GM23338 (cell line): ENCODE results near the gene TGM2. TPM values are rescaled to one million over a fixed set of nuclear protein-coding genes. Genes with fewer than 3 reads are reported as not detected.

Experiments
- ATAC-seq: fragments of 200-7000 bp; cut with Tn5 transposase; 3 replicates; pipeline ENCODE4 v1.9.1; 2020
- DNase-seq: peaks from one replicate; pipeline ENCODE4 v3.0.0-alpha.2; 2015; ENCODE audit warnings: low spot score
- H2AFZ ChIP-seq: fragments of 200-600 bp; sonication (generic); 2 replicates; pipeline ENCODE4 v1.8.0; 2016; ENCODE audit warnings: antibody characterized with exemption, mild to moderate bottlenecking, moderate library complexity
- H3F3A ChIP-seq: fragments of 200-600 bp; sonication (generic); replicated peaks from 2 replicates; pipeline ENCODE4 v1.8.0; 2017; ENCODE audit warnings: antibody characterized with exemption, mixed run types, low read depth
- H3K27ac ChIP-seq: fragments of 200-600 bp; sonication (generic); 2 replicates; pipeline ENCODE4 v1.6.1; 2016; ENCODE audit warnings: low read depth
- H3K27me3 ChIP-seq: fragments of 200-600 bp; sonication (generic); 2 replicates; pipeline ENCODE4 v1.8.0; 2016; ENCODE audit warnings: mild to moderate bottlenecking, mixed run types, moderate library complexity; ENCODE audit not compliant: insufficient read depth
- H3K36me3 ChIP-seq: fragments of 200-600 bp; sonication (generic); 2 replicates; pipeline ENCODE4 v1.8.0; 2016; ENCODE audit warnings: mild to moderate bottlenecking; ENCODE audit not compliant: insufficient read depth
- H3K4me1 ChIP-seq: fragments of 200-600 bp; sonication (generic); 2 replicates; pipeline ENCODE4 v1.8.0; 2016; ENCODE audit warnings: mild to moderate bottlenecking, moderate library complexity; ENCODE audit not compliant: insufficient read depth
- H3K4me2 ChIP-seq: fragments of 200-600 bp; sonication (generic); 2 replicates; pipeline ENCODE4 v1.7.1; 2017; ENCODE audit warnings: mixed run types
- H3K4me3 ChIP-seq: fragments of 200-600 bp; sonication (generic); 2 replicates; pipeline ENCODE4 v1.6.1; 2016; ENCODE audit warnings: mixed run types
- H3K79me2 ChIP-seq: fragments of 200-600 bp; sonication (generic); replicated peaks from 2 replicates; pipeline ENCODE4 v1.8.0; 2017; ENCODE audit warnings: mild to moderate bottlenecking; ENCODE audit not compliant: insufficient read depth
- H3K9me2 ChIP-seq: fragments of 200-600 bp; sonication (generic); 2 replicates; pipeline ENCODE4 v1.8.0; 2017; ENCODE audit not compliant: insufficient read depth
- H4K20me1 ChIP-seq: fragments of 200-600 bp; sonication (generic); replicated peaks from 2 replicates; pipeline ENCODE4 v1.8.0; 2017; ENCODE audit warnings: mild to moderate bottlenecking; ENCODE audit not compliant: insufficient read depth
- H3K27ac Mint-ChIP-seq: 2 replicates; pipeline ENCODE4 v1.8.0; 2020; ENCODE audit warnings: inconsistent platforms, mild to moderate bottlenecking, moderate library complexity, mixed read lengths
- H3K27me3 Mint-ChIP-seq: 3 replicates; pipeline ENCODE4 v1.8.0; 2022; ENCODE audit warnings: low read depth, mild to moderate bottlenecking, moderate library complexity, mixed read lengths, inconsistent platforms; ENCODE audit not compliant: insufficient read depth, poor library complexity
- H3K36me3 Mint-ChIP-seq: 3 replicates; pipeline ENCODE4 v1.8.0; 2021; ENCODE audit warnings: low read depth, mild to moderate bottlenecking, inconsistent platforms, moderate library complexity, mixed read lengths
- H3K4me1 Mint-ChIP-seq: 3 replicates; pipeline ENCODE4 v1.8.0; 2020; ENCODE audit warnings: mild to moderate bottlenecking, inconsistent platforms, mixed read lengths
- H3K4me3 Mint-ChIP-seq: 3 replicates; pipeline ENCODE4 v1.8.0; 2021; ENCODE audit warnings: moderate library complexity, mild to moderate bottlenecking, inconsistent platforms, mixed read lengths
- H3K9me3 Mint-ChIP-seq: 3 replicates; pipeline ENCODE4 v1.8.0; 2020; ENCODE audit warnings: moderate library complexity, mild to moderate bottlenecking, inconsistent platforms, mixed read lengths
- CREB1 ChIP-seq: fragments of 250-450 bp; sonication (Bioruptor Pico); IDR thresholded peaks from 2 replicates; pipeline ENCODE4 v1.5.0; 2020; ENCODE audit warnings: low read depth, mild to moderate bottlenecking, moderate library complexity
- CTCF ChIP-seq, 2 experiments: fragments of 200-600 bp in 1 of 2; sonication (generic) in 1 of 2; conservative IDR thresholded peaks; 2 replicates each; pipeline versions ENCODE4 v1.5.1 to v1.6.1; 2016 to 2017; ENCODE audit warnings: antibody characterized with exemption in 2 of 2, low read depth in 2 of 2, mild to moderate bottlenecking in 2 of 2, moderate library complexity in 1 of 2
- EZH2 ChIP-seq: fragments of 200-600 bp; sonication (generic); IDR thresholded peaks from one replicate; pipeline ENCODE4 v1.8.0; 2017; ENCODE audit warnings: antibody characterized with exemption, mild to moderate bottlenecking, low read depth; ENCODE audit not compliant: unreplicated experiment
- EZH2phosphoT487 ChIP-seq: fragments of 200-600 bp; sonication (generic); IDR thresholded peaks from one replicate; pipeline ENCODE4 v1.8.1; 2018; ENCODE audit warnings: antibody characterized with exemption; ENCODE audit not compliant: unreplicated experiment
- POLR2AphosphoS5 ChIP-seq: IDR thresholded peaks from 2 replicates; pipeline ENCODE4 v1.6.1; 2016; ENCODE audit warnings: antibody characterized with exemption, low read depth
- REST ChIP-seq: IDR thresholded peaks from one replicate; pipeline ENCODE4 v1.6.1; 2018; ENCODE audit warnings: antibody characterized with exemption; ENCODE audit not compliant: unreplicated experiment
- STAT1 ChIP-seq: IDR thresholded peaks from one replicate; pipeline ENCODE4 v1.6.1; 2016; ENCODE audit warnings: antibody characterized with exemption; ENCODE audit not compliant: unreplicated experiment
- ZNF114 ChIP-seq: fragments of 250-450 bp; sonication (Bioruptor Pico); IDR thresholded peaks from 2 replicates; pipeline ENCODE4 v1.5.0; 2020; ENCODE audit warnings: mild to moderate bottlenecking, moderate library complexity
- ZNF331 ChIP-seq: fragments of 250-450 bp; sonication (Bioruptor Pico); IDR thresholded peaks from 2 replicates; pipeline ENCODE4 v1.5.0; 2020; ENCODE audit warnings: low read depth, mild to moderate bottlenecking, moderate library complexity
- polyA plus RNA-seq: library from polyadenylated mRNA; unstranded; fragments of >200 nt; fragmentation: Nextera tagmentation; extraction: Ambion mirVana; gene quantifications from 2 replicates; pipeline ENCODE4 v1.2.1, GENCODE V29; 2016
- total RNA-seq: library from RNA; depleted of rRNA; stranded (reverse); fragments of >200 nt; shearing (Covaris generic); gene quantifications from 2 replicates; pipeline ENCODE4 v1.2.3, GENCODE V29; 2014

The TGM2 gene
- total and polyA plus RNA-seq, 2 experiments from 2014 or later = 0.45 to 1.0 TPM

DNA sequence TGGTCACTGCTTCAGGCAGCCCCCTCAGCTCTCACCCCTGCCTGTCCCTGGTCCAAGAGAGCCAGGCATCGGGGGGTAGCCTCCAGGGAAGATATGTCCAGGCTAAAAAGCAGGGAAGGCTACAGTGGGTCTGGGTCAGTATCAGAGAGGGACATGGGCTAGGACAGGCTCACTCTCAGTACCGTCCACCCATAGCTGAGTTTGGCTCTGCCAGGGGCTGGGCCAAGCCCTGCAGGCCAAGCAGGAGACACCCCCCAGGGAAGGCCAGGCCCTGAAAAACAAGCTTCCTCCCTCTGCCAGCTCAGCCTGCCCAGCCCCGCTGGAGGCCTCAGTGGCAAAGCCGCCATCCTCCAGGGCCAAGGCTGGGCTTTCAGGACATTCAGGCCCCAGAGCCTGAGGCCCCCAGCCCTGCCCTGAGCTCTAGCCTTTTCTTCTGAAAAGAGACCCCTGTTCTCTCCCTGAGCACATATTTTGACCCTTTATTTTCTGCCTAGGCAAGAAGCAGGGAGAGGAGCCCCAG lies 28.6 kb upstream of the TGM2 start:
- no peak for ATAC-seq
- Histone ChIP-seq H3K36me3 (no peaks in the 10 kb centered on the region), H3K27me3 (no peaks in the 10 kb centered on the region), H3K4me1 (peaks cover 4% of the 10 kb centered on the region), H3K79me2 (no peaks in the 10 kb centered on the region), H3K4me2 (no peak overlapping the region), H3K9me2 (no peaks in the 10 kb centered on the region), H3K4me3 (no peak overlapping the region), H2AFZ (no peak overlapping the region), H3F3A (no peaks in the 10 kb centered on the region), H3K27ac (no peak overlapping the region), H4K20me1 (no peaks in the 10 kb centered on the region)
- H3K27ac Mint-ChIP-seq = no peak overlapping the region
- no peak for TF ChIP-seq REST
- H3K27me3 Mint-ChIP-seq = peaks cover 4% of the 10 kb centered on the region
- no peak overlapping the region for H3K4me3 Mint-ChIP-seq
- H3K4me1 Mint-ChIP-seq = no peaks in the 10 kb centered on the region
- peaks cover 6% of the 10 kb centered on the region for H3K9me3 Mint-ChIP-seq
- H3K36me3 Mint-ChIP-seq = 0 out of 3 replicates have a peak, but pooled peaks cover 5% of the 10 kb centered on the region
- no peak for DNase-seq

- TF ChIP-seq EZH2phosphoT487 (no peak), ZNF331 (CRISPR knock-in tag) (no peak), EZH2 (no peak), POLR2AphosphoS5 (no peak), ZNF114 (no peak)
- H3K27ac ChIP-seq = no peak overlapping the region
- H3K36me3 ChIP-seq = no peaks in the 10 kb centered on the region
- H3F3A ChIP-seq = no peaks in the 10 kb centered on the region
- no peak for ATAC-seq
- Mint-ChIP-seq H3K27ac (no peak overlapping the region), H3K9me3 (peaks cover 6% of the 10 kb centered on the region), H3K36me3 (0 out of 3 replicates have a peak, but pooled peaks cover 5% of the 10 kb centered on the region), H3K4me3 (no peak overlapping the region), H3K4me1 (peaks cover 3% of the 10 kb centered on the region; the same call in 1 of the 3 replicates), H3K27me3 (peaks cover 4% of the 10 kb centered on the region)
- no peak overlapping the region for H2AFZ ChIP-seq
- DNase-seq = no peak
- H3K79me2 ChIP-seq = no peaks in the 10 kb centered on the region
- H3K9me2 ChIP-seq = no peaks in the 10 kb centered on the region
- peaks cover under 1% of the 10 kb centered on the region; the same call in 1 of the 2 replicates for H3K4me1 ChIP-seq
- H3K4me3 ChIP-seq = no peak overlapping the region
- no peak overlapping the region for H3K4me2 ChIP-seq
- no peaks in the 10 kb centered on the region for H4K20me1 ChIP-seq
- no peaks in the 10 kb centered on the region for H3K27me3 ChIP-seq
These were observed 27.3 kb upstream of the TGM2 start for GRCh38 chr20:38192323-38192885.

GRCh38 chr20:38191654-38192053 lies 26.6 kb upstream of the TGM2 start:
- Histone ChIP-seq H4K20me1 (no peaks in the 10 kb centered on the region), H3K79me2 (no peaks in the 10 kb centered on the region), H3K27me3 (no peaks in the 10 kb centered on the region), H2AFZ (no peak overlapping the region), H3K9me2 (no peaks in the 10 kb centered on the region), H3K4me3 (no peak overlapping the region), H3F3A (no peaks in the 10 kb centered on the region), H3K36me3 (no peaks in the 10 kb centered on the region), H3K4me1 (no peaks in the 10 kb centered on the region), H3K4me2 (no peak overlapping the region), H3K27ac (no peak overlapping the region)
- no peak for DNase-seq
- no peak overlapping the region for H3K27ac Mint-ChIP-seq
- H3K4me3 Mint-ChIP-seq = no peak overlapping the region
- H3K36me3 Mint-ChIP-seq = 0 out of 3 replicates have a peak, but pooled peaks cover 5% of the 10 kb centered on the region
- H3K9me3 Mint-ChIP-seq = peaks cover 6% of the 10 kb centered on the region
- no peak for ATAC-seq
- peaks cover 4% of the 10 kb centered on the region for H3K27me3 Mint-ChIP-seq
- H3K4me1 Mint-ChIP-seq = peaks cover 4% of the 10 kb centered on the region; the same call in 1 of the 3 replicates
- TF ChIP-seq ZNF114 (no peak), CREB1 (CRISPR knock-in tag) (no peak), CTCF (conservative IDR thresholded peaks at IDR 0.05; ENCODE audit: low read depth in 2 of 2) (no peak), EZH2phosphoT487 (no peak), STAT1 (no peak)
